Muscle of leg (tissue), 11 donors: ENCODE data around the gene RNU7-1. TPM values are rescaled to one million over a fixed set of nuclear protein-coding genes. Genes with fewer than 3 reads are reported as not detected.

Experiments
- DNase-seq: peaks from one replicate; pipeline ENCODE4 v3.0.0; 2013
- H3K27ac ChIP-seq: one replicate; pipeline ENCODE4 v1.5.1; 2013; ENCODE audit warnings: mild to moderate bottlenecking, low read length, control low read depth
- H3K27me3 ChIP-seq: one replicate; pipeline ENCODE4 v1.6.1; 2013; ENCODE audit warnings: low read length; ENCODE audit not compliant: control insufficient read depth, insufficient read depth
- H3K36me3 ChIP-seq: one replicate; pipeline ENCODE4 v1.6.1; 2013; ENCODE audit warnings: low read length; ENCODE audit not compliant: control insufficient read depth, insufficient read depth
- H3K4me1 ChIP-seq: one replicate; pipeline ENCODE4 v1.6.1; 2013; ENCODE audit warnings: low read length; ENCODE audit not compliant: control insufficient read depth, insufficient read depth
- H3K4me3 ChIP-seq: one replicate; pipeline ENCODE4 v1.5.1; 2013; ENCODE audit warnings: low read length, control low read depth
- H3K9me3 ChIP-seq: replicated peaks from 2 replicates; pipeline ENCODE4 v1.6.1; 2013; ENCODE audit warnings: low read depth, low read length; ENCODE audit not compliant: control insufficient read depth
- WGBS: methylation state at CpG from one replicate; pipeline ENCODE4 v1.1.5; 2013; ENCODE audit warnings: missing lambda C conversion rate; ENCODE audit not compliant: insufficient coverage; 5-methylcytosine and 5-hydroxymethylcytosine counted together
- polyA plus RNA-seq, 8 donors: library from polyadenylated mRNA; unstranded; fragments of 120-200 nt; gene quantifications; one replicate each; pipeline versions ENCODE4 v1.2.1 to v1.2.3, GENCODE V29; 2013; ENCODE audit warnings: inconsistent platforms in 1 of 8, low replicate concordance in 1 of 8; ENCODE audit not compliant: insufficient read length in 8 of 8, insufficient read depth in 1 of 8
- total RNA-seq: library from RNA; stranded (reverse); fragments of 120-200 nt; gene quantifications from one replicate; pipeline ENCODE4 v1.2.4, GENCODE V29; 2013

The RNU7-1 gene
- total and polyA plus RNA-seq, 9 donors, result not detected

GRCh38 chr12:6946033-6946919 is 2.7 kb downstream of the RNU7-1 start:
- peaks cover 17% of the 10 kb centered on the region for H3K36me3 ChIP-seq
- WGBS, result 30% methylated on average over 21 of the region's 32 CpGs
- H3K4me3 ChIP-seq, result no peak overlapping the region
- no peak for DNase-seq
- H3K27ac ChIP-seq, result no peak overlapping the region
- no peaks in the 10 kb centered on the region for H3K27me3 ChIP-seq
- H3K4me1 ChIP-seq, result peaks cover 33% of the 10 kb centered on the region
- no peaks in the 10 kb centered on the region for H3K9me3 ChIP-seq

- WGBS, result 81% methylated on average over 3 of the region's 8 CpGs
- no peak for DNase-seq
- Histone ChIP-seq H3K4me1 (peaks cover 33% of the 10 kb centered on the region), H3K4me3 (no peak overlapping the region), H3K27me3 (no peaks in the 10 kb centered on the region), H3K36me3 (peaks cover 11% of the 10 kb centered on the region), H3K27ac (no peak overlapping the region), H3K9me3 (no peaks in the 10 kb centered on the region)
Observed at GRCh38 chr12:6946920-6947374, 3.3 kb downstream of the RNU7-1 start.

- H3K4me1 ChIP-seq, result peaks cover 34% of the 10 kb centered on the region
- H3K36me3 ChIP-seq, result peaks cover 11% of the 10 kb centered on the region
- H3K9me3 ChIP-seq, result no peaks in the 10 kb centered on the region
- H3K27me3 ChIP-seq, result no peaks in the 10 kb centered on the region
- DNase-seq, result no peak
- no peak overlapping the region for H3K4me3 ChIP-seq
- 85% methylated on average over 7 of the region's 8 CpGs for WGBS
- no peak overlapping the region for H3K27ac ChIP-seq
Observed at GRCh38 chr12:6947615-6948014, 4.0 kb downstream of the RNU7-1 start.

- Histone ChIP-seq H3K4me1 (peaks cover 41% of the 10 kb centered on the region), H3K9me3 (no peaks in the 10 kb centered on the region), H3K4me3 (no peak overlapping the region), H3K27me3 (peaks cover 1% of the 10 kb centered on the region), H3K36me3 (peaks cover 11% of the 10 kb centered on the region), H3K27ac (no peak overlapping the region)
- 63% methylated on average over 5 of the region's 15 CpGs for WGBS
- DNase-seq, result no peak
Observed at GRCh38 chr12:6948873-6949594, 5.4 kb downstream of the RNU7-1 start.

- H3K9me3 ChIP-seq, result no peaks in the 10 kb centered on the region
- no peak overlapping the region for H3K27ac ChIP-seq
- peaks cover 10% of the 10 kb centered on the region for H3K36me3 ChIP-seq
- H3K27me3 ChIP-seq, result peaks cover 2% of the 10 kb centered on the region
- H3K4me1 ChIP-seq, result peaks cover 38% of the 10 kb centered on the region
- DNase-seq, result no peak
- H3K4me3 ChIP-seq, result no peak overlapping the region
- WGBS, result 36% methylated on average over 1 of the region's 1 CpG
Observed at GRCh38 chr12:6950401-6950801, 6.8 kb downstream of the RNU7-1 start.

GRCh38 chr12:6950811-6951540 is 7.4 kb downstream of the RNU7-1 start, which contains the start of gene PTPN6:
Gene PTPN6 (plus strand): TSS chr12:6951356. CDS start chr12:6951513, 157 bp downstream.
- Histone ChIP-seq H3K27me3 (peaks cover 2% of the 10 kb centered on the region), H3K9me3 (no peaks in the 10 kb centered on the region), H3K4me3 (peak within 1 kb of the TSS; percentile 41), H3K36me3 (peaks cover 5% of the 10 kb centered on the region), H3K27ac (peak within 1 kb of the TSS; percentile 77), H3K4me1 (peaks cover 33% of the 10 kb centered on the region)
- DNase-seq, result peak; percentile 62
- 66% methylated on average over 25 of the region's 25 CpGs for WGBS

- no peak for DNase-seq
- Histone ChIP-seq H3K9me3 (no peaks in the 10 kb centered on the region), H3K4me1 (peaks cover 31% of the 10 kb centered on the region), H3K4me3 (peak overlapping the region; percentile 41), H3K27ac (peak overlapping the region; percentile 47), H3K36me3 (peaks cover 3% of the 10 kb centered on the region), H3K27me3 (peaks cover 2% of the 10 kb centered on the region)
- WGBS, result 81% methylated on average over 16 of the region's 20 CpGs
Observed at GRCh38 chr12:6951551-6952120, 8.0 kb downstream of the RNU7-1 start.

GRCh38 chr12:6952121-6952862 is 8.7 kb downstream of the RNU7-1 start:
- Histone ChIP-seq H3K27me3 (peaks cover 2% of the 10 kb centered on the region), H3K4me1 (peaks cover 28% of the 10 kb centered on the region), H3K4me3 (peak overlapping the region; percentile 41), H3K27ac (peak overlapping the region; percentile 77), H3K36me3 (no peaks in the 10 kb centered on the region), H3K9me3 (no peaks in the 10 kb centered on the region)
- no peak for DNase-seq
- 51% methylated on average over 11 of the region's 22 CpGs for WGBS

- Histone ChIP-seq H3K4me1 (peaks cover 31% of the 10 kb centered on the region), H3K27ac (peak overlapping the region; percentile 77), H3K9me3 (no peaks in the 10 kb centered on the region), H3K4me3 (peak overlapping the region; percentile 41), H3K36me3 (no peaks in the 10 kb centered on the region), H3K27me3 (peaks cover 2% of the 10 kb centered on the region)
- DNase-seq, result no peak
- 71% methylated on average over 10 of the region's 15 CpGs for WGBS
Observed at GRCh38 chr12:6952863-6953441, 9.3 kb downstream of the RNU7-1 start.
